Esophagus muscularis mucosa (tissue), 4 donors: Measurements from ENCODE around the gene DPP4. TPM values are rescaled to one million over a fixed set of nuclear protein-coding genes. Genes with fewer than 3 reads are reported as not detected.

ENCODE experiments used
- DNase-seq: peaks from one replicate; pipeline ENCODE4 v3.0.0-alpha.2; 2017; ENCODE audit errors: extremely low spot score
- H3K27ac ChIP-seq, 4 donors: fragments of 200-600 bp; sonication (generic); replicated peaks in 1 of 4; 1 replicate in 3 of 4; 2 replicates in 1 of 4; pipeline ENCODE4 v1.5.1; 2016 to 2019; ENCODE audit warnings: mild to moderate bottlenecking in 1 of 4
- H3K27me3 ChIP-seq, 4 donors: fragments of 200-600 bp; sonication (generic); one replicate each; pipeline versions ENCODE4 v1.5.1 to v1.6.0; 2016 to 2019
- H3K36me3 ChIP-seq, 4 donors: fragments of 200-600 bp; sonication (generic); one replicate each; pipeline ENCODE4 v1.5.1; 2016 to 2019
- H3K4me1 ChIP-seq, 4 donors: fragments of 200-600 bp; sonication (generic); one replicate each; pipeline ENCODE4 v1.5.1; 2016 to 2019
- H3K4me3 ChIP-seq, 4 donors: fragments of 200-600 bp; sonication (generic); 1 replicate in 2 of 4; 2 replicates in 2 of 4; pipeline ENCODE4 v1.5.1; 2016 to 2019; ENCODE audit warnings: mild to moderate bottlenecking in 4 of 4, moderate library complexity in 1 of 4
- H3K9me3 ChIP-seq, 4 donors: fragments of 200-600 bp; sonication (generic); 1 replicate in 3 of 4; 2 replicates in 1 of 4; pipeline ENCODE4 v1.5.1; 2016 to 2019
- CTCF ChIP-seq, 3 experiments: fragments of 200-600 bp in 2 of 3; fragments of 450-650 bp in 1 of 3; sonication (generic) in 2 of 3; IDR thresholded peaks; one replicate each; pipeline ENCODE4 v1.5.1; 2017 to 2019; ENCODE audit warnings: antibody characterized with exemption in 3 of 3, mild to moderate bottlenecking in 2 of 3, moderate library complexity in 1 of 3
- EP300 ChIP-seq: sonication (generic); formaldehyde crosslinking; IDR thresholded peaks from one replicate; pipeline ENCODE4 v1.6.1; 2017; ENCODE audit warnings: antibody characterized with exemption
- POLR2A ChIP-seq: fragments of 450-650 bp; IDR thresholded peaks from one replicate; pipeline ENCODE4 v1.6.1; 2017; ENCODE audit warnings: antibody characterized with exemption, moderate library complexity, mild to moderate bottlenecking, low read depth
- POLR2AphosphoS5 ChIP-seq, 2 donors: sonication (generic); formaldehyde crosslinking; IDR thresholded peaks; one replicate each; pipeline ENCODE4 v1.6.1; 2017; ENCODE audit warnings: antibody characterized with exemption in 2 of 2
- WGBS: methylation state at CpG from one replicate; pipeline ENCODE4 v1.1.5; 2018; 5-methylcytosine and 5-hydroxymethylcytosine counted together
- intact Hi-C: fragments of 100-400 bp; cut with DNase I; formaldehyde crosslinking; loops from one replicate; pipeline ENCODE4 v1.15.1; 2023
- total RNA-seq, 4 donors: library from RNA; depleted of rRNA; stranded (reverse); fragments of >200 nt; gene quantifications; one replicate each; pipeline versions ENCODE4 v1.1.0 to v1.2.1, GENCODE V29; 2016

DPP4 gene
- total RNA-seq, 4 donors from 2014 or later: 2.2 to 4.1 (median 2.8) TPM

- intact Hi-C loops: no loop called here
- Histone ChIP-seq H3K27ac (no peak overlapping the region), H3K4me3 (no peak overlapping the region), H3K36me3 (no peaks in the 10 kb centered on the region), H3K27me3 (no peaks in the 10 kb centered on the region), H3K9me3 (peaks cover 0 to 19% (median 8%) of the 10 kb centered on the region in 4 donors), H3K4me1 (no peaks in the 10 kb centered on the region)
- TF ChIP-seq POLR2A (no peak), EP300 (no peak), POLR2AphosphoS5 (IDR thresholded peaks at IDR 0.05) (no peak), CTCF (IDR thresholded peaks at IDR 0.05) (no peak)
- DNase-seq: no peak
- WGBS: 72% methylated on average over 1 of the region's 1 CpG
Measured at GRCh38 chr2:162082036-162082435, 8.0 kb upstream of the DPP4 start.

GRCh38 chr2:162079514-162079913, 5.5 kb upstream of the DPP4 start:
- no peak overlapping the region for H3K27ac ChIP-seq
- peaks cover 0 to 19% (median 8%) of the 10 kb centered on the region in 4 donors for H3K9me3 ChIP-seq
- no peak overlapping the region for H3K4me3 ChIP-seq
- DNase-seq: no peak
- TF ChIP-seq POLR2AphosphoS5 (IDR thresholded peaks at IDR 0.05) (no peak), CTCF (IDR thresholded peaks at IDR 0.05) (no peak), EP300 (no peak), POLR2A (no peak)
- intact Hi-C loops: no loop called here
- peaks cover 0 to 15% (median 0%) of the 10 kb centered on the region in 4 donors for H3K27me3 ChIP-seq
- H3K4me1 ChIP-seq: peaks cover 0 to 1% (median under 1%) of the 10 kb centered on the region in 4 donors
- no peaks in the 10 kb centered on the region for H3K36me3 ChIP-seq
- 86% methylated on average over 2 of the region's 2 CpGs for WGBS

- 96% methylated on average over 2 of the region's 2 CpGs for WGBS
- H3K27me3 ChIP-seq: peaks cover 0 to 30% (median 0%) of the 10 kb centered on the region in 4 donors
- H3K9me3 ChIP-seq: peaks cover 0 to 19% (median 8%) of the 10 kb centered on the region in 4 donors
- H3K27ac ChIP-seq: no peak overlapping the region
- TF ChIP-seq POLR2A: no peak
- TF ChIP-seq EP300: no peak
- no peak for TF ChIP-seq POLR2AphosphoS5 (IDR thresholded peaks at IDR 0.05)
- TF ChIP-seq CTCF (IDR thresholded peaks at IDR 0.05): no peak
- intact Hi-C loops: no loop called here
- H3K4me1 ChIP-seq: peaks cover 7 to 24% (median 15%) of the 10 kb centered on the region in 4 donors
- H3K4me3 ChIP-seq: no peak overlapping the region
- H3K36me3 ChIP-seq: no peaks in the 10 kb centered on the region
- DNase-seq: no peak
Measured at GRCh38 chr2:162075689-162076132, 1.7 kb upstream of the DPP4 start.

- Histone ChIP-seq H3K9me3 (peaks cover 0 to 19% (median 8%) of the 10 kb centered on the region in 4 donors), H3K27me3 (peaks cover 0 to 30% (median 0%) of the 10 kb centered on the region in 4 donors), H3K4me3 (peak overlapping the region in 1 of 4 donors; percentile 56), H3K4me1 (peaks cover 8 to 24% (median 15%) of the 10 kb centered on the region in 4 donors), H3K36me3 (no peaks in the 10 kb centered on the region), H3K27ac (no peak overlapping the region)
- intact Hi-C loops: no loop called here
- 86% methylated on average over 5 of the region's 6 CpGs for WGBS
- no peak for DNase-seq
- TF ChIP-seq EP300: no peak
- TF ChIP-seq POLR2A: no peak
- TF ChIP-seq CTCF (IDR thresholded peaks at IDR 0.05): no peak
- no peak for TF ChIP-seq POLR2AphosphoS5 (IDR thresholded peaks at IDR 0.05)
Measured at GRCh38 chr2:162074928-162075688, 1.1 kb upstream of the DPP4 start.

GRCh38 chr2:162074632-162074895, 549 bp upstream of the DPP4 start:
- TF ChIP-seq CTCF (IDR thresholded peaks at IDR 0.05) (no peak), EP300 (no peak), POLR2A (no peak), POLR2AphosphoS5 (IDR thresholded peaks at IDR 0.05) (no peak)
- H3K9me3 ChIP-seq: peaks cover 0 to 15% (median 4%) of the 10 kb centered on the region in 4 donors
- no peak overlapping the region for H3K27ac ChIP-seq
- peak overlapping the region; percentile 52 to 66 (median 57) for H3K4me3 ChIP-seq
- intact Hi-C loops: no loop called here
- no peaks in the 10 kb centered on the region for H3K36me3 ChIP-seq
- H3K4me1 ChIP-seq: peaks cover 13 to 24% (median 15%) of the 10 kb centered on the region in 4 donors
- peaks cover 0 to 30% (median 0%) of the 10 kb centered on the region in 4 donors for H3K27me3 ChIP-seq
- no peak for DNase-seq
- WGBS: 87% methylated on average over 2 of the region's 2 CpGs
